ENCODE results near the gene CD247.
A peak's percentile ranks its signal among the peaks of the same experiment; 100 is the strongest.

CD247 gene

DNA sequence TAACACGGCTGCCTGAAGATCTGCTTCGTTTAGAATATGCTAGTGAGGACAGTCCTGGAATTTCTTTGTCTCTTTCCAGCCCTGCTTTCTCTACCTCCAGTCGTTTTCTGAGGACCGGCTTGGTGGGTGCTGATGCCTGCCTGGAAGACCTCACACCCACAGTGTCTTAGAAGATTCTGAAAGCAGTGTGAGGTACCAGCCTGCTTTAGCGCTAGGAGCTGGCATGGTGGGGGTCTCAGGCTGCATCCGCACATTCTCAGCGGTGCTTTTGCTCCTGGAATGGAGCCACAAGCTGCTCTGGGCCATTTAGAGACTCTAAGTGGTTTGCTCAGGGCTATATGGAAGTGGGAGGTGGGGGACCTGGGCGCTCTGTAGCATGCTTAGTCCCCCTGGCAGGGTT, 61.4 kb downstream of the CD247 start:
- TF ChIP-seq, protein P1, sequence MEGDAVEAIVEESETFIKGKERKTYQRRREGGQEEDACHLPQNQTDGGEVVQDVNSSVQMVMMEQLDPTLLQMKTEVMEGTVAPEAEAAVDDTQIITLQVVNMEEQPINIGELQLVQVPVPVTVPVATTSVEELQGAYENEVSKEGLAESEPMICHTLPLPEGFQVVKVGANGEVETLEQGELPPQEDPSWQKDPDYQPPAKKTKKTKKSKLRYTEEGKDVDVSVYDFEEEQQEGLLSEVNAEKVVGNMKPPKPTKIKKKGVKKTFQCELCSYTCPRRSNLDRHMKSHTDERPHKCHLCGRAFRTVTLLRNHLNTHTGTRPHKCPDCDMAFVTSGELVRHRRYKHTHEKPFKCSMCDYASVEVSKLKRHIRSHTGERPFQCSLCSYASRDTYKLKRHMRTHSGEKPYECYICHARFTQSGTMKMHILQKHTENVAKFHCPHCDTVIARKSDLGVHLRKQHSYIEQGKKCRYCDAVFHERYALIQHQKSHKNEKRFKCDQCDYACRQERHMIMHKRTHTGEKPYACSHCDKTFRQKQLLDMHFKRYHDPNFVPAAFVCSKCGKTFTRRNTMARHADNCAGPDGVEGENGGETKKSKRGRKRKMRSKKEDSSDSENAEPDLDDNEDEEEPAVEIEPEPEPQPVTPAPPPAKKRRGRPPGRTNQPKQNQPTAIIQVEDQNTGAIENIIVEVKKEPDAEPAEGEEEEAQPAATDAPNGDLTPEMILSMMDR (IDR thresholded peaks at IDR 0.05; ENCODE audit: low read depth, low read length, missing control alignments), result no peak
- DNase-seq (ENCODE audit: extremely low read depth, low read depth), result no peak
- H3K4me3 ChIP-seq (replicated peaks; ENCODE audit: low read depth, low read length), result no peak overlapping the region

DNA sequence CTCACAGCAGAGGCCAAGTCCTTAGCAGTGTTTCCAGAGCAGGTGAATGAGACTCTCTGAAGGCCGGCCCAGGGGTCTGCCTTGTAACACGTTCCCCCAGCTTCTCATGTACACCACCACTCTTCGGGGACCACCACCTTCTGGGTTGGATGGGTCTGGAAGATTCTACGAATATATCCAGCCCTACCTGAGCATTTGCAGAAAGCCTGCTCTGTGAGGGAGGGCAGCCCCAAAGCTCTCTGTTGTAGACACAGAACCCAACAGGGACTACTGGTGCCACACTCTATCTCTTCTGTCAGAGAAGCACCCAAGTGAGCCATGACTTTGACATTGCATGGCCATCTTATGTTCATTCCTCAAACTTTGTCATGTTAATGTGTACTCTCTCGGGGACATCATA, 61.8 kb downstream of the CD247 start:
- DNase-seq (ENCODE audit: extremely low read depth, low read depth), result no peak
- H3K4me3 ChIP-seq (replicated peaks; ENCODE audit: low read depth, low read length), result no peak overlapping the region
- TF ChIP-seq, protein P1 (IDR thresholded peaks at IDR 0.05; ENCODE audit: low read depth, low read length, missing control alignments), result no peak

DNA sequence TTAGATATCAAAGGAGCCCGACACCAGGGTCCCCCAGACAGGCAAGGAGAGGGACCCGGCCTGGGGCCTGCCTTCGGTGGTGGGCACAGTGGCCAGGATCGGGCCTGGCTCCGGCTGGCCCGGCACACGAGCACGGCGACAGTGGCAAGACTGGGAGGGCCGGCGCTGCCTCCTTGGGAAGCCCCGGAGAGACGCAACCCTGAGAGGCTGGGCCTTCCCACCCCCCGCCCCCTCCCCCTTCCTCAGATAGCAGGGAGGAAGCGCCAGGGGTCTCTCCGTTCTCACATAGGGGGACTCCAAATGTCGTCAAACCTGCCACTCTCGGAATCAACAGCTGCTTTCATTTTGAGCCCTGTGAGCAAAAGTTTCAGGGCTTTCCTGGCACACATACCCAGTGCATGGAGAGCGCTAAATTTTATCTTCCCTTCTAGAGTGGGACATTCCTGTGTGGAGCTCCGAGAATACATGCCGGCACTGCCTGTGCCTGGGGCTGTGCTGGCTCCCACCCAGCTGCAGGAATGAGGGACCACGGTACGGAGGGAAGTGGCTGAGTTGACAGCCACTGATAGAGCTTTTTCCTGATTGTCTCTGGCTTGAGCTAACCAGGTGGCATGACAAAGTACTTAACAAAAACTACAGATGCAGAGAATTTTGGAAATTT, 62.4 kb downstream of the CD247 start:
- H3K4me3 ChIP-seq (replicated peaks; ENCODE audit: low read depth, low read length), result peak overlapping the region; percentile 50
- DNase-seq (ENCODE audit: extremely low read depth, low read depth), result no peak
- TF ChIP-seq, protein P1 (IDR thresholded peaks at IDR 0.05; ENCODE audit: low read depth, low read length, missing control alignments), result no peak

- DNase-seq (ENCODE audit: extremely low read depth, low read depth), result no peak
- peak overlapping the region; percentile 50 for H3K4me3 ChIP-seq (replicated peaks; ENCODE audit: low read depth, low read length)
- TF ChIP-seq, protein P1 (IDR thresholded peaks at IDR 0.05; ENCODE audit: low read depth, low read length, missing control alignments), result no peak
Observed at GRCh38 chr1:167454894-167455785, 63.2 kb downstream of the CD247 start.

GRCh38 chr1:167454304-167454893, 63.9 kb downstream of the CD247 start:
- no peak for DNase-seq (ENCODE audit: extremely low read depth, low read depth)
- TF ChIP-seq, protein P1 (IDR thresholded peaks at IDR 0.05; ENCODE audit: low read depth, low read length, missing control alignments), result no peak
- peak overlapping the region; percentile 50 for H3K4me3 ChIP-seq (replicated peaks; ENCODE audit: low read depth, low read length)

- TF ChIP-seq, protein P1 (IDR thresholded peaks at IDR 0.05; ENCODE audit: low read depth, low read length, missing control alignments), result no peak
- no peak for DNase-seq (ENCODE audit: extremely low read depth, low read depth)
- H3K4me3 ChIP-seq (replicated peaks; ENCODE audit: low read depth, low read length), result no peak overlapping the region
Observed at GRCh38 chr1:167453123-167453522, 65.2 kb downstream of the CD247 start.

All from HFF-Myc (cell line).